HG03558 (cell line): Measurements from ENCODE around the gene KIRREL1.

Source experiments
- ATAC-seq: cut with Tn5 transposase; IDR thresholded peaks from one replicate; pipeline ENCODE4 v1.9.1; 2021; ENCODE audit warnings: moderate number of reproducible peaks; ENCODE audit not compliant: unreplicated experiment; ENCODE audit errors: extremely low read depth

Gene KIRREL1

GRCh38 chr1:158025576-158026230, 32.3 kb downstream of the KIRREL1 start:
- no peak for ATAC-seq

- ATAC-seq = no peak
Observed at GRCh38 chr1:158026651-158027050, 33.2 kb downstream of the KIRREL1 start.

- no peak for ATAC-seq
Observed at GRCh38 chr1:158027508-158027907, 34.1 kb downstream of the KIRREL1 start.

- no peak for ATAC-seq
Observed at GRCh38 chr1:158028969-158029368, 35.5 kb downstream of the KIRREL1 start.

- no peak for ATAC-seq
Observed at GRCh38 chr1:158035014-158035413, 41.6 kb downstream of the KIRREL1 start.

DNA sequence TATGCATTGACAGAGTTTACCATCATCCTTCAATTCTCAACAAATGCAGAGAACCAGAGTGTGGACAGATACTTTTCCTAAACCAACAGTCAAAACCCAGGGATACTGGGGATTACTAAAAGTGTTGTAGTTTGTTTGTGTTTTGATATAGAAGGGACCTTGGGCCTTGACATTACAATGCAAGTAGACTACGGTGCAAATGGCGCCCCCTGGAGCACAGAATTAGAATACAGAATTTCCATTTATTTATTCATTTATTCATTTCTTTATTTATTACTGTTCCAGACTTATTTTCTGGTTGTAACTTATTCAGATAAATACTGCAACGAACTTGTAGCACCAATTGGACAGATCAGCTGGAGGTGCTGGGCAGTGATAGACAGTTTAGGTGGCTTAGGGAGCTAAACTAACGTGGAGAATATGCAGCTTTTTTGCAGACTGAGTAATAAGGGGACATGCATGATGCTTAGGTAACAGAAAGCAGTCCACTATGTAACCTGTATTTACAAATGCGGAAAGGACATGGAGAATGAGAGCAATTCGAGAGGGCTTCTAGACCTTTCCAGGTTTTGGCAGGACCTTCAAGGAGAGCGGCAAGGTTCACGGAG, 42.6 kb downstream of the KIRREL1 start:
- no peak for ATAC-seq

GRCh38 chr1:158037008-158037865, 43.8 kb downstream of the KIRREL1 start:
- no peak for ATAC-seq

DNA sequence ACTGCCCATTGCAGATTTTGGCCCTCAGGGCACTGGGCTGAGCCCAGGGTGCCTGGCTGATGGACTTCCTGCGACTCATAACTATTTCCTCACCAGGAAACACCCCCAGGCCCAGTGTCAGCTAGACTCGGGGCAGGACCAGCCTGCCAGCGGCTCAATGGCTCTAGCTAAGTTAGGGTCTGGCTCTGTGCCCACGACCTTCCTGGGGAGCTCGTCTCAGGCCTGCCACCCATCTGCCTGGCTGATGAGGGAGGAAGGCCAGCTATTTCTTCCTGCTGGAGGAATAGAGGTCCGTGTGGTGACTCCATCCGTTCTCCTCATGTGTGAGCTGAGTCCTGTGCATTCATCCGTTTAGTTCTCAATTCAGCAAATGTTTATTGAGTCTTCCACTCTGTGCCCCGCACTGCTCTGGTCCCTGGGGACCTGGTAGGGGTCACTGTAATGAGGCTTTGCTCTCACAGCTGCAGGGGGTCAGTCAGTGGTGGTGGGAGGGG, 44.5 kb downstream of the KIRREL1 start:
- ATAC-seq = no peak

DNA sequence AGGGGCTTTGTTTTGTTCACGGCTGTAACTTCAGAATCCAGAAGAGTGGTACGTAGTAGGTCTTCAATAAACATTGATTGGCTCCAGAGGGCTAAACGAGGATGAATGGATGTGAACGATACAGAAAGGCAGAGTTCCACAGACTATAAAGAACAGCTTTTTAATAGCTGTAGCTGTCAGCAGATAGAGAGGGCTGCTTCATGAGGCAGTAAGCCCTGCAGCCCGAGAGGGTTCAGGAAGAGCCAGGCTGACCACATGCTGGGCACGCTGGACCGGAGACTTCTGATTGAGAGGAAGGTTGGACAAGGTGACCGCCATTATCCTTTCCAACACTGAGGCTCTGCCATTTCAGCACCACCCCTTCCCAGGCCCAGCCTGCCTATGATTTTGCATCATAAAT, 45.3 kb downstream of the KIRREL1 start:
- ATAC-seq = no peak

GRCh38 chr1:158039380-158039779, 45.9 kb downstream of the KIRREL1 start:
- no peak for ATAC-seq

- ATAC-seq = no peak
Observed at GRCh38 chr1:158040323-158040722, 46.9 kb downstream of the KIRREL1 start.

- ATAC-seq = no peak
Observed at GRCh38 chr1:158043232-158043631, 49.8 kb downstream of the KIRREL1 start.

DNA sequence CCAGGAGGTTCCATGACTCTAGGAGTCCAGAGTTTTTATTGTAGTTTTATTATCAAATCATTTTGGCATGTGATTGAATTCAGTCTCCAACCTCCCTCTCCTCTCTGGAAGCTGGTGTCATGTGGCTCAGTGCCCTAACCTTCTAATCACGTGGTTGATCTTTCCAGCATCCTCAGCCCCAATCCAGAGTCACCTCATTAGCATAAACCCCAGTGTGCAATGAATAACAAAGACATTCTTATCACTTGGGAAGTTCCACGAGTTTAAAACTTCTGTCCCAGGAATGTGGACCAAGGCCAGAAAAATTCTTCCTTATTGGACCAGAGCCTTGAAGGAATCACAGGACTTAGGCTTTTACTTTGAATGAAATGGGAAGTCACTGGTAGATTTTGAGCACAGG, 52.2 kb downstream of the KIRREL1 start:
- ATAC-seq = no peak

DNA sequence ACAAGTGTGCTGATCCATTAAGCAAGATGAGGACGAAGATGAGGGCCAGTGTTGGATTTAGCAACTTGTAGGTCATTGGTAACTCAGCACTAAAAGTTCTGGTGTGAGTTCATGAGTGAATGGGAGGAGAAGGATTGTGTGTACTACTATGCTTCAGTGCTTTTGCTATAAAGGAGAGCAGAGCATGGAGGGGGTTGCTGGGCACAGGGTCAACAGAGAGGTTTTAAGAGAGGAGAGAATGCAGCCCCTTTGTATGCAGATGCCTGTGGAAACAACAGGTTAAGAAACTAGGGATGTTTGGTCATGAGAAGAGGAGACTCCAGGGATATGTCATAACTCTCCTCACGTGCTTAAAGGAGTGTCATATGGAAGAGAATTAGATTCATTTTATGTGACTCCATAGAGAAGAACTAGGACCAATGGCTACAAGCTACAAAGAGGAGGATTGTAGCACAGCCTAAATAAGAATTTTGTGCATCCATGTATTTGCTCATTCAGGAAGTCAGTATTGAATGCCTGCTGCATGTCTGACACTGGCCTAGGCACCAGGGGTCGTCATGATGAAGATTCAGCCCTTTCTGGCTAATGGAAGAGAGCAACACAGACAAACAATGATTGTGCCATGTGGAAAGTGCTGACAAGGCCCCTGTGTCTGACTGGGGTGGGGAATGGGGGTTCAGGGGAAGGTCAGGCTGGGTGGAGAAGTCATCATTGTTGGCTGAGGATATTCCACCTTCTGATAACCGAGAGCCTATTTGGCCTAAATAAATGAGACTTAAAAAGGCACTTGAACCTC, 53.5 kb downstream of the KIRREL1 start:
- ATAC-seq = no peak

DNA sequence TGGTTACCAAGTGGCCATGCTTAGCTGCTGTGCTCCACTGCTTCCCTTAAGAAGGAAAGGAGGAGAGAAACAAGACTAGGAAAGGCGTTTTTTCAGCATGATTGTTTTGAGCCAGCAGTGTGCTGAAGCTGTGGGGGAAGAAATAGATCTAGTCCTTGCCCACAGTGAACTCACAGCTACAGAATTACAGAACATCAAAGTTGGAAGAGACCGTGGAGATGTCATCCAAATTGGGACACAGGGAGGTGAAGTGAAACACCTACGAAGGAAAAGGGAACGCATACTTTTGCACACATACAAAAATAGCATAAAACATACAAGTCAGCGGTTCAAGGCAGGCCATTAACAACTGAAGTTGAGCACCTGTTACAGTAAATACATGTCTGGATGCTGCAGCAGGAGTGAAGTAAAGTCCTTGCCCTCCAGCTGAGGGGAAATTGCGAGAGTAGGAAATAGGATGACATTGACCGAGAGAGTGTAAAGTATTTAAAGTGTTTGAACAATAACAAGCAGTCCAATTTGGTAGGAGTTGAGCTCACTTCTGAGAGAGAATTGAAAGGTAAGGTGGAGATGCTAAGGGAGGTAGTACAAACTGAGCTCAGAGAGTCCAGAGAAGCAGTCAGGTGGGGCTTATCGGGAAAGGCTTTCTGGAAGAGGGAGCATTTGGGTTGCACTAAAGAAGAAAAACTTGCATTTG, 55.1 kb downstream of the KIRREL1 start:
- no peak for ATAC-seq

DNA sequence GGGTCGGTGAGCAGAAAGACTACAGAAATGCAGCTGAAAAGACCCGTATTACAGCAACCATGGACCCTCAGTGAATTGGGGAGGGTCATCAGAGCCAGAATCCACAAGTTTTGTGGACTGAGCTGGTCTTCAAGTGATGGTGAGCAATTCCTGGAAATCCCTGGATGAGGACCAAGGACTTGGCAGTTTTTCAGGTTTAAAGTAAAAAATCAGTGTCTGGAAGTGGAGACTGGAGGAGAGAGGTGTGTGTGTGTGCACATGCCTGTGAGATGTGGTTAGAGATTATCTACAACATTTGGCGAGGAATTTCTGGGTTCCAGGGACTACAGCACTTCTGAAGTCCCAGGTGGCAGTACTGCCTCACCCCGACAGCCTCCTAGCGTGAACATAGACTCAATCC, 56.4 kb downstream of the KIRREL1 start:
- no peak for ATAC-seq

DNA sequence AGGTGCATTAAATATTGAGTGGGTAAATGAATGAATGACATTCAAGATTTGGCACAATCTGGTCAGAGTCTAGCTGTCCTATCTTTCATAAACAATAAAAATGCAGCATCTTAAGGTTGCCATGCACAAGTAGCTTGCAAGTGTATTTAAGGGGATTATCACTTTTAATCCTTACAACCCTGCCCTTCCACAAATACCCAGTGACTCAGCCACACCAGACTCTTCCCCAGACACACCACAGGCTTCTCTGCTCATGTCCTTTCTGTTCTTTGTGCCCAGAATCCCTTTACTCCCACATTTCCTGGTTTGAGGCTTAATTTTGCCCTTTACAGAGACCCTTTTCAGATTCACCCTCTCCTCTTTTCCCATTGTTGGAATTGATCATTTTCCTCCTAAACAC, 59.8 kb downstream of the KIRREL1 start:
- ATAC-seq = no peak

DNA sequence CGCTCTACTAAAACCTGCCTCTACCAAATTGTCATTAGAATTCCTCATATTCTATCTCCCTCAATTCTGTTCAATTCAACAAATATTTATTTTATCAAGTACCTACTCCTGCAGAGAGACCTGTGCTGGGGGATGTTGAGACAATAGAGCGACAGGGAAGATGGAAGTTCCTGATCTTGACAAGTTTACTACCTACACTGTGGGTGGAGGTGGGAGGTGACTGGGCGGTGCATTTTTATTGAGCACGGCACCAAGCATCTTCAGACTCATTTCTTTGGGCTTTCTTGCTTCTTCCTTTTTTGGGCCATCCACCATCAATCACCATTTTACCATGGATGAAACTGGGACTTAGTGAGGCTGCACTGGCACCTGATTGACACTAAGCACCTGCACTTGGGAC, 61.3 kb downstream of the KIRREL1 start:
- no peak for ATAC-seq

- ATAC-seq = no peak
Observed at GRCh38 chr1:158055854-158056253, 62.4 kb downstream of the KIRREL1 start.

GRCh38 chr1:158056498-158056897, 63.1 kb downstream of the KIRREL1 start:
- no peak for ATAC-seq
